H1 (cell line): Measurements from ENCODE around the gene FGD5. TPM values are rescaled to one million over a fixed set of nuclear protein-coding genes. Genes with fewer than 3 reads are reported as not detected.

Experiments
- BCL11A ChIP-seq, 2 experiments: IDR thresholded peaks; one replicate each; pipeline ENCODE4 v1.6.1; 2011; ENCODE audit warnings: low read depth in 2 of 2, low read length in 2 of 2, mild to moderate bottlenecking in 2 of 2
- CREB1 ChIP-seq: IDR thresholded peaks from 2 replicates; pipeline ENCODE4 v1.6.1; 2012; ENCODE audit warnings: inconsistent platforms
- EZH2 ChIP-seq: fragments of 200-600 bp; sonication (generic); IDR thresholded peaks from 2 replicates; pipeline ENCODE4 v1.7.1; 2012; ENCODE audit warnings: low read depth, mild to moderate bottlenecking, moderate library complexity, low read length, inconsistent platforms; ENCODE audit not compliant: severe bottlenecking
- FOSL1 ChIP-seq: IDR thresholded peaks from 2 replicates; pipeline ENCODE4 v1.6.1; 2011; ENCODE audit warnings: mild to moderate bottlenecking, low read depth, low read length, moderate library complexity; ENCODE audit not compliant: insufficient read depth
- GABPA ChIP-seq: IDR thresholded peaks from 2 replicates; pipeline ENCODE4 v1.6.1; 2011; ENCODE audit warnings: mild to moderate bottlenecking, low read length, moderate library complexity, borderline replicate concordance; ENCODE audit not compliant: insufficient read depth
- NRF1 ChIP-seq: IDR thresholded peaks from 2 replicates; pipeline ENCODE4 v1.6.1; 2011; ENCODE audit warnings: mild to moderate bottlenecking, low read depth, low read length, improper control_type of control experiment
- RBBP5 ChIP-seq: IDR thresholded peaks from 2 replicates; pipeline ENCODE4 v1.7.1; 2012; ENCODE audit warnings: low read depth, mild to moderate bottlenecking, inconsistent platforms, low read length, moderate library complexity, borderline replicate concordance
- polyA plus RNA-seq, 7 experiments: library from polyadenylated mRNA; depleted of rRNA in 3 of 7; stranded (reverse) in 5 of 7; unstranded in 2 of 7; fragments of >200 nt in 5 of 7; fragments of 200-250 nt in 2 of 7; gene quantifications; 1 replicate in 5 of 7; 2 replicates in 1 of 7; 4 replicates in 1 of 7; pipeline versions ENCODE4 v1.2.1 to v1.2.3, GENCODE V29; 2011 to 2013; ENCODE audit warnings: missing spikeins in 2 of 7, mixed read lengths in 2 of 7
- total RNA-seq: library from RNA; stranded (reverse); fragmentation: NEBNext Ultra II Directional; extraction: Animal tissue kit (Norgen Biotek cat#: 25700); gene quantifications from 2 replicates; pipeline ENCODE4 v1.2.1, GENCODE V29; 2021
- TF ChIP-seq, protein P1 (sequence below): IDR thresholded peaks from 2 replicates; pipeline ENCODE4 v1.6.1; 2012; ENCODE audit warnings: inconsistent platforms

The FGD5 gene
- total and polyA plus RNA-seq, 2 of the 8 experiments (the other 6 are each of a cell fraction or from before 2014, with no cell fraction given), result 4.7 to 14.3 TPM

DNA sequence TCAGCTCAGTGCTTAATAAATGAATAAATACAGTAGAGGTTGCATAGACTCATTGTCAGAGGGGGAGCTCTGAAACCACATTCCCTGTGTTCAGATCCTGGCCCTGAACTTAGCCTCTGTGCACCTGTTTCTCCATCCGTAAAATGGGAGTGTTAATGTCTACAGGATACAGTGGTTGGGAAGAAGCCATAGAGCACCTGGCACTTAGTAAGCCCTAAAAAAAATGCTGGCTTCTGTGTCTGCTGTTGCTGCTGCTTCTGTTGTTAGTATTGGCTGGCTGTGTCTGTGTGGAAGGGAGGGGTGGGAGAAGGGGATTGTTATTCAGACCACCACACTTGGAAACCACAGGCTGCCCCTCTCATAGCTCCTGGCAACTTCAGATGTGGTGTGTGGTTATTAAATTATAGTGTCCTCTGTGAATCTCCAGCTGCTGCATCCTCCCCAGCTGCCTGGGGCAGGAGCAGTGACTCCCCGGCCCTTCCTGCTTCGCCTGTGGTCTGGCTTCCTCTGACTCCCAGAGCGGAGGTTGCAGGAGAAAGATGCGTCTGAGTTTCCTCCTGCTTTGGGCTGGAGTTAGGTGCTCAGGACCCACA is 31.0 kb downstream of the FGD5 start (continued):
- TF ChIP-seq EZH2 (no peak), GABPA (no peak), BCL11A (IDR thresholded peaks at IDR 0.05; ENCODE audit: low read depth in 2 of 2, low read length in 2 of 2) (no peak), RBBP5 (no peak), FOSL1 (no peak), CREB1 (no peak), NRF1 (no peak)
- TF ChIP-seq, protein P1, sequence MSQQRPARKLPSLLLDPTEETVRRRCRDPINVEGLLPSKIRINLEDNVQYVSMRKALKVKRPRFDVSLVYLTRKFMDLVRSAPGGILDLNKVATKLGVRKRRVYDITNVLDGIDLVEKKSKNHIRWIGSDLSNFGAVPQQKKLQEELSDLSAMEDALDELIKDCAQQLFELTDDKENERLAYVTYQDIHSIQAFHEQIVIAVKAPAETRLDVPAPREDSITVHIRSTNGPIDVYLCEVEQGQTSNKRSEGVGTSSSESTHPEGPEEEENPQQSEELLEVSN, result no peak
